CMK (cell line): Measurements from ENCODE around the gene LRCH1.
"Not testable (repeated sequence)": the region's sequence is repeated elsewhere in the genome, so short reads cannot be mapped to it uniquely, and the experiment has no call there.

Source experiments
- DNase-seq: peaks from one replicate; pipeline ENCODE4 v3.0.0-alpha.2; 2010; ENCODE audit warnings: low read depth

The LRCH1 gene, protein sequence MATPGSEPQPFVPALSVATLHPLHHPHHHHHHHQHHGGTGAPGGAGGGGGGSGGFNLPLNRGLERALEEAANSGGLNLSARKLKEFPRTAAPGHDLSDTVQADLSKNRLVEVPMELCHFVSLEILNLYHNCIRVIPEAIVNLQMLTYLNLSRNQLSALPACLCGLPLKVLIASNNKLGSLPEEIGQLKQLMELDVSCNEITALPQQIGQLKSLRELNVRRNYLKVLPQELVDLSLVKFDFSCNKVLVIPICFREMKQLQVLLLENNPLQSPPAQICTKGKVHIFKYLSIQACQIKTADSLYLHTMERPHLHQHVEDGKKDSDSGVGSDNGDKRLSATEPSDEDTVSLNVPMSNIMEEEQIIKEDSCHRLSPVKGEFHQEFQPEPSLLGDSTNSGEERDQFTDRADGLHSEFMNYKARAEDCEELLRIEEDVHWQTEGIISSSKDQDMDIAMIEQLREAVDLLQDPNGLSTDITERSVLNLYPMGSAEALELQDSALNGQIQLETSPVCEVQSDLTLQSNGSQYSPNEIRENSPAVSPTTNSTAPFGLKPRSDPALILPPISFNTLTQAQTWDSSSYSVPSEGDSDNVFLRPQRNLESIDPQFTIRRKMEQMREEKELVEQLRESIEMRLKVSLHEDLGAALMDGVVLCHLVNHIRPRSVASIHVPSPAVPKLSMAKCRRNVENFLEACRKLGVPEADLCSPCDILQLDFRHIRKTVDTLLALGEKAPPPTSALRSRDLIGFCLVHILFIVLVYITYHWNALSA

GRCh38 chr13:46552889-46553520, at the start of gene LRCH1:
TSS of gene LRCH1 (plus strand) at chr13:46553170. CDS start at chr13:46553397, 227 bp downstream.
- DNase-seq, result no peak

DNA sequence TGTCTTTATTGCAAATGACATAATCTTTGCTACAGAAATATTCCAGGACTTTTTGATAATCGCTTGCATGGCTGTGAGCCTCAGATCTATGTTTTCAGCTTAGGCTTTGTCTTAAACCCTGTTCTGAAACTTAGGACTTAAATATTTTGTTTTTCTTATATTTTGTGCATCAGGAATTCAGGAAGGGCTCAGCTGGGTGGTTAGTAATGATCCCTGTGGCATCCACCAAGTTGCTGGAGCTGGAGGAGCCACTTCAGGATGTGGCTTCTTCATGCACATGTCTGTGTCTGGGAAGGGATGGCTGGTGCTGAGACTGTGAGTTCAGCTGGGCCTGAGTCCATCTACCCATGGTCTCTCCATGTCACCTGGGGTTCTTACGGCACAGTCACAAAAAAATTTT, 48.9 kb upstream of the LRCH1 start:
- no peak for DNase-seq

DNA sequence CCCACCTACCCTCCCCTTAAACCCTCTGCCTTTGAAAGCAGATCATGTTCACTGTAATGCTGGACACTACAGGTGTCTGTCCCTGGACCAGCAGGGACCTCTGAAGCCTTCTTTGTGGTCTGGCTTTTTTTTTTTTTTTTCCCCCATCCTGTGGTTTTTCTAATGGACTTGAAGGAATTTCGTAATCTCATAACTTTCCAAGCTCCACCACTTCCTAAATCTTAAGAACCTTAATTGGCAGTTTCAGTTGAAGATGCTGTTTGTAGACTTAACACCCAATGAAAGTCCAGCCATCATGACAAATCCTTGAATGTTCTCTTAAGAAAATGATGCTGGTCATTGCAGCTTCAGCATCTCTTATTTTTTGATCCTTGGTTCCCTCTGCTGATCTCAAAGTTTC, 45.0 kb upstream of the LRCH1 start:
- no peak for DNase-seq

GRCh38 chr13:46509981-46510380, 43.0 kb upstream of the LRCH1 start:
- DNase-seq, result no peak

GRCh38 chr13:46515803-46516202, 37.2 kb upstream of the LRCH1 start:
- DNase-seq, result no peak

- no peak for DNase-seq
These were observed 36.2 kb upstream of the LRCH1 start for GRCh38 chr13:46516599-46517338.

GRCh38 chr13:46517748-46518147, 35.2 kb upstream of the LRCH1 start:
- DNase-seq, result not testable (repeated sequence)

DNA sequence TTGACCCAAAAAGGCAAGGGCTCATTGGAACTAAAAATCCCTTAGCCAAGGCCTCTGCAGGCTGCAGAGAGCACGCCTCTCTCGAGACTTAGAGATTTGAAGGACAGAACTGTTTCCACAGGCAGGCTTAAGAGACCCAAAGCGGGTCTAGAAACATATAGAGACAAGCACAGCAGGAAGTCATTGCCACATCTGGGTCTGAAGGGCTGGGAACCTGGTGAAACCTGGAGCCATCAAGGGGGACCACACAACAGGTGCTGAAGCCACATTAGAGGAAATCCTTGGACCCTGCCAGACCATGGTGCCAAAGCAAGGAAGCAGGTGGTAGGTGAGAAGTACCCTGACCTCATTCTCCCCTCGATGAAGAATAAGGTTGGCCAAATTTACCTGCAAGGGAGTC, 33.8 kb upstream of the LRCH1 start:
- no peak for DNase-seq

DNA sequence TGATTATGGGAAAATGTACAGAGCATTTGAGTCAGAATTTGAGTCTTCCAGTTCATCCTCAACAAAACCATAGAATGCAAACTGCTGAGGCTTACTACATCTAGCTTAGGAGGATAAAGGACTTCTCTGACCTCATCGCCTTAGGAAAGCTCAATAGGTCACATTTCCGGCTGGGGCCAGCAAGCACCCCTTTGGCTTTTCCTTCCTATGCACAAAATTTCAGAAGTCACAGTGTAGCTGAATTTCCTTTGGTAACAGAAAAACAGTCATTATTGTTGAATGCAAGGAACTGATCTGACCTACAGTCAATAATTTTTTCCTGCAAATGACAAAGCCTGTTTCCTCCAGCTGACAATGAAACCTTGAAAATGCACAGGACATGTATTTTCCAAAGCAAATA, 32.8 kb upstream of the LRCH1 start:
- DNase-seq, result no peak

- DNase-seq, result no peak
These were observed 31.5 kb upstream of the LRCH1 start for GRCh38 chr13:46521486-46521885.

GRCh38 chr13:46521921-46522747, 30.8 kb upstream of the LRCH1 start:
- DNase-seq, result no peak

DNA sequence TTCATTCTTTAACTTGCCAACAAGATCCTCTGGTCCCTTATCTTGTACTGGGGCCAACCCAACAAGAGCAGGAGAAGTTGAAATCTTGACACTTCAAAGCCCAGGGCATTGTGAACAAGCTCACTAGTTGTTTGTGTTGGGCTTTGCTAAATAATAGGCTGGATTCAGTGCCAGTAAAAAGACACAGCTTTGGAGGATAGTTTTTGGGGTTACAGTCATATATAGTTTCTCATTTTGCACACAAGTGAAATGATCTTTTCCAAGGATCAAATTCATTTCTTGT, 30.3 kb upstream of the LRCH1 start:
- no peak for DNase-seq

DNA sequence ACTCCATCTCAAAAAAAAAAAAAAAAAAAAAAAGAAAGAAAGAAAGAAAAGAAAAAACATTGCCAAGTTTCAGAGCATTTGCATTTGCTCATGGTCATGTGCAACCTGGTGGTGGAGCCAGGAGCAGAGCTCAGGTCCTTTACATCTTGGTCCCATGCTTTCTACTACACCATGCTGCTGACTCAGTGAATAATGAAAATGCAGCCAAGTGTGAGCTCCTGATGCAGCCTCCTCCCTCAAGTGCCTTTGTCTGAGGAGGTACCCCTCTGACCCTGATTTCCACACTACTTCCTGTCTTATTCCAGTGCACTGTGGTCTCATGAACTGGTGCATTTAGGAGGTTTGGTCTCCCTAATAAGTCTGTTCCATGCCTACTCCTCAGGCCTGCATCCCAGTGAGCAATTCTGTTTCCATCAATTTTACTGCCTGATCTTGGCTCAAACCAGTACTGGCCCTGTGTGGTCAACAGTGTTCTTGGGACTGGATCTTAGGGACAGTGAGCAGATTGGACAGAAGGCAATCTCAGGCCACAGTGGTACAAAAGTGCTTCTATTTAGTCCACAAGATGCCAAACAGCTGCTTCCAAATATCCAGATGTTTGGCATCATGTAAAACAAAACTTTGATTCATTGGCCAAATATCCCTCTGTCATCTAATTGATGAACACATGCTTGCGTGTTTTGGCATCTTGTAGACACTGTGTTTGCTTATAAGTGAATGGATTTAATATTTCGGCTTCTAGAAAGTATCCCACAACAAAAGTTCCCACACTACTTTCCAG, 28.8 kb upstream of the LRCH1 start:
- no peak for DNase-seq

DNA sequence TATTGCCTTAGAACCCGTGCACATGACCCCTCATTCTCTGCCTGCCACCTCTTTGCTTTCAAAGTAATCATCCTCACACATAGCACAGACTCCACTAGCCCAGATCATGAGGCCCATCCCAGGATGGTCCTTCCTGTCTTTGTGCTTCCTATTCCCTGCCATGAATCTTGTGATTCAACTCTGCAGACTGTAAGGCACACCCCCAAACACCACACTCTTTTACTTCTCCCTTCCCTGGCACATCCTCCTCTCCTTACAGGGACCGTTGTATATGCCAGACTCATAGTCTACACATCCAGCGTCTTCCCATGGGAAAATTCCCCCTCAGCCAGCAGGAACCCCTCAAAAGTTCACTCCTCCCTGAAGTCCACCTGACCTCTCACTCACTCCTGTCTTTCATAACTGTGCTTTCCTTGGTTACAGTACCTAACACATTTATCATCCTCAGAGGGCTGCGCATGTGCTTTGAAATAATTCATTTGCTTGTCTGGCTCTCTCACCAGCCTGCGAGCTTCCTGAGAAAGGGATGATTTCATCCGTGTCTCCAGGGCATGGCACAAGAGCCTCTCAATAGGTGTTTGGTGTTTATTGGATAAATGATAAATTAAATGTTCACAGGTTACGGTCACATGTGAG, 26.8 kb upstream of the LRCH1 start:
- no peak for DNase-seq

GRCh38 chr13:46526740-46527139, 26.2 kb upstream of the LRCH1 start:
- DNase-seq, result no peak

DNA sequence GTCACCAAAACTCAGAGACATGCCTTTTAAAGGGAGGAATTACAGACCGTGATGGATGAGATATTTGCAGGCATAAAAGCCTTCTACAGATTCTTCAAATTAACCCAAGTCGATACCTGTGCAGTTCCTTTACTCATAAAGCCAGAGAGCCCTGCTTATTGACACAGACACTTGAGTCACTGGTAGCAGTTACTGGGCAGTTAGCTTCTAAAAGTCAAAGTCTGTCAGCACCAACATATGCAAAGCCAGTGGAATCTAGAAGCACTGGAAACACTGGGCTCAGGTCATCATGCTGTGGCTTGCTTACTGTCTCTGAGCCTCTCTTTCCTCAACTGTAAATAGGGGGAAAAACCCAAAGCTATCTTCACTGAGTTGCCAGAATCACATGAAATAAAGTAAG, 25.7 kb upstream of the LRCH1 start:
- DNase-seq, result no peak

DNA sequence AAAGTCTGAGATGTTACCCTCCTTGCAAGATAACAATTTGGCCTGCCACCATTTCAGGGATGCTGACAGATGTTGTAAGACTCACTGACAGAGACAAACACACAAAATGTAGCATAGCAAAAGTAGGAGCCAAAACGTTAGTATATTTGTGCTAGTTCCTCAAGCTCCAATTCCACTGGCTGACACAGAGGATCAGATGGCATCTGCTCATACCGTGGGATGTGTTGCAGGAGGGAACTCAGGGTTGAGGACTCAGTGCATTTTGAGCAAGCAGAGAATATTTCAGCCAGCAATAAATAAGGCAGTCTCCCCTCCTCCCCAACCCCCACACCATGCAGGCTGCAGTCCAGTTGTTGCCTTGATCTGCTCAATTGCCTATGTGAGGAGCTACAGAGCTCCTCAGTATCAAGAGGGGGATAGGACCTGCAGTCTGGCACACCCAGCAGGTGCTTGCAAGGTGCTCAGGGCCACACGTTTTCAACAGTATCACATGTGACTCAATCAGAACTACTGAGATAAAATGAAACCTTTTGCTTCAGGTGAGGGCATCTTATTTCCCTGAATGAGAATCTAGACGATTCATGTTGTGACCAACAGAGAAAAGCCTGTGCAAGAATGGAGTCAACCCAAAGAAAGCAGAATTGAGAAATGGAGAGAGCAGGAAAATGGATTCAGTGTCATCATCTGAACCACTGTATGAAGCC, 23.6 kb upstream of the LRCH1 start:
- DNase-seq, result no peak

DNA sequence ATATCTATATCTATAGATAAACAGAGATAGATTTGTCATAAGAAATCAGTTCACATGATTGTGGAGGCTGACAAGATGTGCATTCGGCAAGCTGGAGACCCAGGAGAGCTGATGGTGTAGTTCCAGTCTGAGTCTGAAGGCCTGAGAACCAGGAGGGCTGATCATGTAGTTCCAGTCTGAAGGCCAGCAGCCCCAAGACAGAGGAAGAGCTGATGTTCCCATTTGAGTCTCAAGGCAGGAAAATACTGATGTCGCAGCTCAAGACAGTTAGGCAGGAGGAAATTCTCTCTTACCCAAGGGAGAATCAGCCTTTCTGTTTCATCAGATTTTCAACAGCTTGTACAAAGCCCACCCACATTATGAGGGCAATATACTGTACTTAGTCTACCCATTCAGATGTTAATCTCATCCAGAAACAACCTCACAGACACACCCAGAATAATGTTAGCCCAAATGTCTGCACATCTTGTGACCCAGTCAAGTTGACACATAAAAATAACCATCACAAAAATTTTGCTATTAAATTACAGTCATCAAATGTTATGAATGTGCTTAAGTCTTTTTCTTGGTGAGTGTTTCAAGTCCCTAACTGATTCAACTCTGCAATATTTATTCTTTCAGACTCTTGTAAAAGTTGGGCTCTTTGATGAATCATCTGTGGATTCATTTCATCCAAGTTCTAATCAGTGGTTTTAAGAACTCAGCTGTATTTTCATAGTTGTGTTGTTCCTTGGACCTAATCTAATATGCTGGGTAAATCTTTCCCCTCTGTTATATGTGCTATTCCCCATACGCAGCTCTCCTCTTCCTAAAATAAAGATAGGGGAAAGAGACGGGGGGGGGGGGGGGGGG, 22.7 kb upstream of the LRCH1 start:
- DNase-seq, result no peak

DNA sequence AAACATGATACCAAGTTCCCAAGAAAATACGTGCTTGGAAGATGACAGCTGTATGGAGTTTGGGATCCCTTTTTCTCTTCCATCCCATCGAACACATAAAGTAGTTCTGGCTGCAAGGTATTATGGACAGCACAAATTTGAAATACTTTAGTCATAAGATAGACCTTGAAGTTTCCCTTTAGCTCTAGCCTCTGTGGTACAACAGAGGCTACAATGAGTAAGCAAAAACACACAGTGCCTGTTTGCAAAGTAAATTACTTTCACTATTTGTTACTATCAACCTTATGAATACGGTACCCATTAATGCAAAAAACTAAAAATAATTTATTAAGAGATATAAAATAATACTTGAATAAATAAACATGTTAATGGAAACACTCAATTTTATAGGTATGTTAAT, 21.0 kb upstream of the LRCH1 start:
- DNase-seq, result no peak
